ENCODE results near the gene MAP2. TPM values are rescaled to one million over a fixed set of nuclear protein-coding genes. Genes with fewer than 3 reads are reported as not detected.

The MAP2 gene
- total and polyA plus RNA-seq, 4 donors = 0.70 to 4.2 (median 1.9) TPM

DNA sequence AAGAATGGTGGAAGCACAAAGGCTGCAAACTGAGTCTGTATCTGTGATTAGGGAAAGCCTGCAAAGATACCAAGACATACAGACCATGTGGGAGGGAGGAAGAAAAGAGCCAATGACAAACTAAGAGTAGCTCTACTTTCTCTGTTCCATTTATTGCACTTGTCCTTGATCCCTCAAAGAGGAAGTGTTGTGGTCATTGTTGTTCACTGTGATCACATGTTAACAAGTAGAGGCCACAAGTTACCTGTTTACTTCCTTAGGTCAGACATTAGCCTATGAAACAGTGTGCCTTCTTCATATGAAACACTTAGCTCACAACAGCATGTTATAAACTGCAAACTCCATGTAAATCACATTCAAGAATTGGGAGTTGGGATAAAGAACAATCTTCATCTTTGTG is 32.6 kb downstream of the MAP2 start (continued):
- no peak for TF ChIP-seq ATF3 (IDR thresholded peaks at IDR 0.05)

DNA sequence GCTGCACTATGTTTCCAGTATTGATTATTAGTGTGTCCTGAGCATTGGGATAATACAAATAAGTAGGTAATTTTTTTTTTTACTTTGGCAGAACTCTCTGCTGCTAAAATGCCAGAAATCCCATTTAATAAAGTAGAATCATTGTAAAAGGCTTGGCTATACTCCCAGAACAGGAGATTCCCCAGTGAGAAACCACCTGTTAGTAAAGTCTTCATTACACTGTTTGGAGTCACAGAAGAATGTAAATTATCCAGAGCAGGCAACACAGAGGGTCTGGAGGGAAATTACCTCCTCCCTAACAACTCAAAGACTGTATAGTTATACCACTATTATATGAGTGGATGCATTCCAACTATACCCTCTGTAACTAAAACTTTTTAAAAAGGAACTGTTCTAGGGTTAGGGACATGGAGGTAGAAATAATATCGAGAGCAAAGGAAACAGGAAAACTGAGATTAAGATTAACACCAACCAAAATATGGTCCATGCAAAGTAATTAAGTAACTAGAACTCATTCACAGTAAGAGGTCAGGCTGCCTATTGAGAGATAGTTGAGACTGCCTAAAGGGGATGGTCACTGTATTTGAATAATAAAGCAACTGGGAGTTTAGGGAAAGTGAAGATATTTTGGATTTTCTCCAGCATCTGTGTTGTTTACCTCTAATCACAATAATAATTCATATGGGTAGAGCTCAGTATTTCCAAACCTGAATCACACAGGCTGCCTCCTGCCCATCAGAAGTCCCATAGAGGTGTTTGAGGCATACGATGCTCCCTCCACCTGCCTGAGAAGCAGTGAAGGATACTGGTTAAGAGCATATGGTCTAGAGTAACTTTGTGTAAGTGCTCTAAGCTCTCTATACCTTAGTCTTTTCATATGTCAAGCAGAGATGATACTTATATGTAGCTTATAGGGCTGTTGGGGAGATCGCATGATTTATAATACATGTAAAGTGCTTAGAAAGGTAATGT is 34.4 kb downstream of the MAP2 start:
- TF ChIP-seq FOXA1 (IDR thresholded peaks at IDR 0.05) (no peak), NR2F2 (IDR thresholded peaks at IDR 0.05) (no peak), RXRA (IDR thresholded peaks at IDR 0.05) (no peak)
- Histone ChIP-seq H3K27me3 (ENCODE audit: control insufficient read depth in 4 of 4, insufficient read depth in 4 of 4, low read length in 3 of 4) (no peaks in the 10 kb centered on the region), H3K4me1 (ENCODE audit: control insufficient read depth in 4 of 4, insufficient read depth in 4 of 4, low read length in 3 of 4) (peaks cover 0 to 8% (median 0%) of the 10 kb centered on the region in 4 donors), H3K9me3 (ENCODE audit: control insufficient read depth in 4 of 4, low read length in 3 of 4) (no peaks in the 10 kb centered on the region), H3K36me3 (ENCODE audit: control insufficient read depth in 4 of 4, insufficient read depth in 3 of 4, low read depth in 1 of 4, low read length in 3 of 4) (no peaks in the 10 kb centered on the region), H3K4me3 (ENCODE audit: low read depth in 1 of 3, low read length in 3 of 3) (no peak overlapping the region), H3K9ac (ENCODE audit: low read depth in 1 of 2, low read length in 2 of 2) (no peak overlapping the region), H3K27ac (ENCODE audit: low read depth in 1 of 2, low read length in 2 of 2) (no peak overlapping the region)
- no peak for DNase-seq (ENCODE audit: low spot score)
- WGBS = 76% methylated on average over 3 of the region's 3 CpGs

DNA sequence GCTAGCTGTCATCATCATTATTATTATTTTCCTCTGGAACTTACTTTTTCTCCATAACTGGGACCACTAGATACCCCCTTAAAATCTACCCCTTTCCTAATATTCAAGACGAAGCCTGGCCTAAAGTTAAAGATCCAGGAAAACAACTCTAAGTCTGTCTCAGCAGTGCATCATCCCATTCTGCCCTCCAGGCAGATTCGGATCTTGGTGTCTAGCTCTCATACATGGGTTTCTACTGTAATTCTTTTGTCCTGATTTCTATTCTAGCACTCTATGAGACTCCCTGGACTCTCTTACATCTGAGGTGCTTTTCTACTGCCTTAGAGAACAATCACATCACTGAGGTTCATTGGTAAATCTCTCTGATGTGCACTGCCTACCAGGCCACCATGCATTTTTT is 35.5 kb downstream of the MAP2 start:
- Histone ChIP-seq H3K36me3 (ENCODE audit: control insufficient read depth in 4 of 4, insufficient read depth in 3 of 4, low read depth in 1 of 4, low read length in 3 of 4) (no peaks in the 10 kb centered on the region), H3K4me3 (ENCODE audit: low read depth in 1 of 3, low read length in 3 of 3) (no peak overlapping the region), H3K27me3 (ENCODE audit: control insufficient read depth in 4 of 4, insufficient read depth in 4 of 4, low read length in 3 of 4) (no peaks in the 10 kb centered on the region), H3K27ac (ENCODE audit: low read depth in 1 of 2, low read length in 2 of 2) (no peak overlapping the region), H3K9me3 (ENCODE audit: control insufficient read depth in 4 of 4, low read length in 3 of 4) (no peaks in the 10 kb centered on the region), H3K9ac (ENCODE audit: low read depth in 1 of 2, low read length in 2 of 2) (no peak overlapping the region), H3K4me1 (ENCODE audit: control insufficient read depth in 4 of 4, insufficient read depth in 4 of 4, low read length in 3 of 4) (peaks cover 0 to 8% (median 0%) of the 10 kb centered on the region in 4 donors)
- no peak for TF ChIP-seq RAD21 (IDR thresholded peaks at IDR 0.05)
- no peak for TF ChIP-seq HNF4A (conservative IDR thresholded peaks at IDR 0.05)
- WGBS = 90% methylated on average over 2 of the region's 2 CpGs
- DNase-seq (ENCODE audit: low spot score) = no peak

DNA sequence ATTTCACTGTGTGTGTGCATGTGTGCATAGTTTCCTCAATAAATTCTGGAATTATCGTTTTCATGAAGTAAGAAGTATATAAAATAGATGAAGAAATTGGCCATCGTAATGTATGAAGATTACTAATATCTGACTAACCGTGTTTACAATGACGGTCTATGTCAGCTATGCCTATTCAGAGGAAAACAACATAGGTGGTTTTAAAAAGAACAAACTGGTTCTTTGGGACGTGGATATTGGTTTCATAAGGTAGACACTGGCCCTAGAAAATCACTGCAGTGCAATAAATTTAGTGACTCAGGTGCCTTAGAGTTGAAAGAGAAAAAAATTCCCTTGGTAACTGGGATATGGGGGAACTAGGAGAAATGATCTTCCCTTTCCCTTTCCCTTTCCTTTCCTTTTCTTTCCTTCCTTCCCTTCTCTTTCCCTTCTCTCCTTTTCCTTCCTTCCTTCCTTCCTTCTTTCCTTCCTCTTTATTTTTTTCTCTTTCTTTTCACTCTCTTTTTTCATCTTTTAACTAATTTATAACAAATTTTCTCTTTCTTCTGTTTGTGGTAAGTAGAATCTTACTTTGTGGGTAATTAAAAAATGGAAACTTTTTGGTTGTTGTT is 36.4 kb downstream of the MAP2 start:
- WGBS = 87% methylated on average over 5 of the region's 5 CpGs
- no peaks in the 10 kb centered on the region for H3K9me3 ChIP-seq (ENCODE audit: control insufficient read depth in 4 of 4, low read length in 3 of 4)
- TF ChIP-seq, protein P1, sequence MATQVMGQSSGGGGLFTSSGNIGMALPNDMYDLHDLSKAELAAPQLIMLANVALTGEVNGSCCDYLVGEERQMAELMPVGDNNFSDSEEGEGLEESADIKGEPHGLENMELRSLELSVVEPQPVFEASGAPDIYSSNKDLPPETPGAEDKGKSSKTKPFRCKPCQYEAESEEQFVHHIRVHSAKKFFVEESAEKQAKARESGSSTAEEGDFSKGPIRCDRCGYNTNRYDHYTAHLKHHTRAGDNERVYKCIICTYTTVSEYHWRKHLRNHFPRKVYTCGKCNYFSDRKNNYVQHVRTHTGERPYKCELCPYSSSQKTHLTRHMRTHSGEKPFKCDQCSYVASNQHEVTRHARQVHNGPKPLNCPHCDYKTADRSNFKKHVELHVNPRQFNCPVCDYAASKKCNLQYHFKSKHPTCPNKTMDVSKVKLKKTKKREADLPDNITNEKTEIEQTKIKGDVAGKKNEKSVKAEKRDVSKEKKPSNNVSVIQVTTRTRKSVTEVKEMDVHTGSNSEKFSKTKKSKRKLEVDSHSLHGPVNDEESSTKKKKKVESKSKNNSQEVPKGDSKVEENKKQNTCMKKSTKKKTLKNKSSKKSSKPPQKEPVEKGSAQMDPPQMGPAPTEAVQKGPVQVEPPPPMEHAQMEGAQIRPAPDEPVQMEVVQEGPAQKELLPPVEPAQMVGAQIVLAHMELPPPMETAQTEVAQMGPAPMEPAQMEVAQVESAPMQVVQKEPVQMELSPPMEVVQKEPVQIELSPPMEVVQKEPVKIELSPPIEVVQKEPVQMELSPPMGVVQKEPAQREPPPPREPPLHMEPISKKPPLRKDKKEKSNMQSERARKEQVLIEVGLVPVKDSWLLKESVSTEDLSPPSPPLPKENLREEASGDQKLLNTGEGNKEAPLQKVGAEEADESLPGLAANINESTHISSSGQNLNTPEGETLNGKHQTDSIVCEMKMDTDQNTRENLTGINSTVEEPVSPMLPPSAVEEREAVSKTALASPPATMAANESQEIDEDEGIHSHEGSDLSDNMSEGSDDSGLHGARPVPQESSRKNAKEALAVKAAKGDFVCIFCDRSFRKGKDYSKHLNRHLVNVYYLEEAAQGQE (IDR thresholded peaks at IDR 0.05) = no peak
- TF ChIP-seq FOXA2 (IDR thresholded peaks at IDR 0.05) = no peak
- TF ChIP-seq, protein P2, sequence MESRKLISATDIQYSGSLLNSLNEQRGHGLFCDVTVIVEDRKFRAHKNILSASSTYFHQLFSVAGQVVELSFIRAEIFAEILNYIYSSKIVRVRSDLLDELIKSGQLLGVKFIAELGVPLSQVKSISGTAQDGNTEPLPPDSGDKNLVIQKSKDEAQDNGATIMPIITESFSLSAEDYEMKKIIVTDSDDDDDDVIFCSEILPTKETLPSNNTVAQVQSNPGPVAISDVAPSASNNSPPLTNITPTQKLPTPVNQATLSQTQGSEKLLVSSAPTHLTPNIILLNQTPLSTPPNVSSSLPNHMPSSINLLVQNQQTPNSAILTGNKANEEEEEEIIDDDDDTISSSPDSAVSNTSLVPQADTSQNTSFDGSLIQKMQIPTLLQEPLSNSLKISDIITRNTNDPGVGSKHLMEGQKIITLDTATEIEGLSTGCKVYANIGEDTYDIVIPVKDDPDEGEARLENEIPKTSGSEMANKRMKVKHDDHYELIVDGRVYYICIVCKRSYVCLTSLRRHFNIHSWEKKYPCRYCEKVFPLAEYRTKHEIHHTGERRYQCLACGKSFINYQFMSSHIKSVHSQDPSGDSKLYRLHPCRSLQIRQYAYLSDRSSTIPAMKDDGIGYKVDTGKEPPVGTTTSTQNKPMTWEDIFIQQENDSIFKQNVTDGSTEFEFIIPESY (IDR thresholded peaks at IDR 0.05) = no peak
- TF ChIP-seq HNF4A (conservative IDR thresholded peaks at IDR 0.05) = no peak
- TF ChIP-seq TAF1 (conservative IDR thresholded peaks at IDR 0.05) = no peak
- TF ChIP-seq EGR1 (IDR thresholded peaks at IDR 0.05; ENCODE audit: low read depth in 2 of 2) = no peak
- TF ChIP-seq NR2F2 (IDR thresholded peaks at IDR 0.05) = no peak
- no peak for TF ChIP-seq ATF3 (IDR thresholded peaks at IDR 0.05)

More for the DNA sequence above, 36.4 kb downstream of the MAP2 start:
- H3K4me1 ChIP-seq (ENCODE audit: control insufficient read depth in 4 of 4, insufficient read depth in 4 of 4, low read length in 3 of 4) = peaks cover 0 to 8% (median 0%) of the 10 kb centered on the region in 4 donors
- H3K27me3 ChIP-seq (ENCODE audit: control insufficient read depth in 4 of 4, insufficient read depth in 4 of 4, low read length in 3 of 4) = no peaks in the 10 kb centered on the region
- no peak overlapping the region for H3K9ac ChIP-seq (ENCODE audit: low read depth in 1 of 2, low read length in 2 of 2)
- no peaks in the 10 kb centered on the region for H3K36me3 ChIP-seq (ENCODE audit: control insufficient read depth in 4 of 4, insufficient read depth in 3 of 4, low read depth in 1 of 4, low read length in 3 of 4)
- DNase-seq (ENCODE audit: low spot score) = no peak
- no peak overlapping the region for H3K27ac ChIP-seq (ENCODE audit: low read depth in 1 of 2, low read length in 2 of 2)
- no peak overlapping the region for H3K4me3 ChIP-seq (ENCODE audit: low read depth in 1 of 3, low read length in 3 of 3)

Measured in liver (tissue), 9 donors.